IPS-18a (cell line): ENCODE measurements around the gene RELL1.

Experiments used
- H3K27ac ChIP-seq: one replicate; pipeline ENCODE4 v1.5.1; 2013; ENCODE audit warnings: low read length
- H3K27me3 ChIP-seq: one replicate; pipeline ENCODE4 v1.6.1; 2013; ENCODE audit warnings: mild to moderate bottlenecking, low read length; ENCODE audit not compliant: control insufficient read depth, insufficient read depth
- H3K36me3 ChIP-seq: one replicate; pipeline ENCODE4 v1.6.1; 2013; ENCODE audit warnings: low read depth, low read length; ENCODE audit not compliant: control insufficient read depth
- H3K4me1 ChIP-seq: one replicate; pipeline ENCODE4 v1.6.1; 2013; ENCODE audit warnings: low read depth, low read length; ENCODE audit not compliant: control insufficient read depth
- H3K4me3 ChIP-seq: one replicate; pipeline ENCODE4 v1.5.1; 2013; ENCODE audit warnings: low read length
- H3K9ac ChIP-seq: one replicate; pipeline ENCODE4 v1.6.1; 2013; ENCODE audit warnings: mild to moderate bottlenecking, low read length, moderate library complexity
- H3K9me3 ChIP-seq: one replicate; pipeline ENCODE4 v1.6.1; 2013; ENCODE audit warnings: low read depth, low read length; ENCODE audit not compliant: control insufficient read depth

The RELL1 gene

GRCh38 chr4:37605843-37606565 is 80.2 kb downstream of the RELL1 start:
- Histone ChIP-seq H3K9ac (no peak overlapping the region), H3K4me3 (no peak overlapping the region), H3K36me3 (no peaks in the 10 kb centered on the region), H3K4me1 (no peaks in the 10 kb centered on the region), H3K27ac (no peak overlapping the region), H3K27me3 (no peaks in the 10 kb centered on the region), H3K9me3 (no peaks in the 10 kb centered on the region)

- Histone ChIP-seq H3K36me3 (no peaks in the 10 kb centered on the region), H3K9me3 (no peaks in the 10 kb centered on the region), H3K4me3 (no peak overlapping the region), H3K9ac (no peak overlapping the region), H3K4me1 (no peaks in the 10 kb centered on the region), H3K27me3 (no peaks in the 10 kb centered on the region), H3K27ac (no peak overlapping the region)
These were observed 81.7 kb downstream of the RELL1 start for GRCh38 chr4:37604461-37604860.

GRCh38 chr4:37603711-37604110 is 82.5 kb downstream of the RELL1 start:
- Histone ChIP-seq H3K27ac (no peak overlapping the region), H3K36me3 (no peaks in the 10 kb centered on the region), H3K27me3 (no peaks in the 10 kb centered on the region), H3K4me1 (peaks cover 4% of the 10 kb centered on the region), H3K4me3 (no peak overlapping the region), H3K9me3 (no peaks in the 10 kb centered on the region), H3K9ac (no peak overlapping the region)

- Histone ChIP-seq H3K4me1 (peaks cover 4% of the 10 kb centered on the region), H3K36me3 (no peaks in the 10 kb centered on the region)
These were observed 83.1 kb downstream of the RELL1 start for GRCh38 chr4:37603070-37603468.

DNA sequence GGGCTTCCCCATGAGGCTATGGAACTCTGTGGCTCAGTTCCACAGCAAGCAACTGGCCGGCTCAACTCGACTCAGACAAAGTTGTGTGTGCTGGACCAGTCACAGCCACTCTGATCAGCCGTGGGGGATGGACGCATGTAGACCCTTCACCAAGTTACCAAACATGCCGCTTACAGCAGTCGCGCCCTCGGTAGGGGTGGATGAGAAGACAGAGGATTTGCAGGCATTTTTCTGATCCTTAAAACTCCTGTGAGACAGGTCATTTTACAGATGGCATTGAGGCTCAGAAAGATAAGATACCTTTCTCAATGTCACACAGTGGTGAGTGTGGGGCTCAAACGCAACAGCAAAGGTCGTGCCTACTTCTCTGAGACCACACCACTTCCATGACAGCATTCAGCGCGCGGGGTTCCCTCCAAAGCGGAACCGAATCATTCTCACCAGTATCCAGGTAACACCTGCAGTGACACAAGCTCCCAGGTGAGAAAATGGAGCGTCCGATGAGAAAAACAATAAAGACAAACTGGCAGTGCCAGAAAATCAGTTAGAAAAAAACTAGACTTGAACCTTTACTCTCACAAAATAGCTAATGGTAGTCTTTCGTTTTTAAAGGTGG is 83.6 kb downstream of the RELL1 start:
- H3K36me3 ChIP-seq: no peaks in the 10 kb centered on the region
- H3K27me3 ChIP-seq: no peaks in the 10 kb centered on the region
- H3K9ac ChIP-seq: no peak overlapping the region
- no peak overlapping the region for H3K27ac ChIP-seq
- H3K4me3 ChIP-seq: no peak overlapping the region
- peaks cover 4% of the 10 kb centered on the region for H3K4me1 ChIP-seq
- no peaks in the 10 kb centered on the region for H3K9me3 ChIP-seq

More at GRCh38 chr4:37603070-37603468, 83.1 kb downstream of the RELL1 start:
- H3K4me3 ChIP-seq: no peak overlapping the region
- no peaks in the 10 kb centered on the region for H3K27me3 ChIP-seq
- H3K9ac ChIP-seq: no peak overlapping the region
- no peak overlapping the region for H3K27ac ChIP-seq
- no peaks in the 10 kb centered on the region for H3K9me3 ChIP-seq

DNA sequence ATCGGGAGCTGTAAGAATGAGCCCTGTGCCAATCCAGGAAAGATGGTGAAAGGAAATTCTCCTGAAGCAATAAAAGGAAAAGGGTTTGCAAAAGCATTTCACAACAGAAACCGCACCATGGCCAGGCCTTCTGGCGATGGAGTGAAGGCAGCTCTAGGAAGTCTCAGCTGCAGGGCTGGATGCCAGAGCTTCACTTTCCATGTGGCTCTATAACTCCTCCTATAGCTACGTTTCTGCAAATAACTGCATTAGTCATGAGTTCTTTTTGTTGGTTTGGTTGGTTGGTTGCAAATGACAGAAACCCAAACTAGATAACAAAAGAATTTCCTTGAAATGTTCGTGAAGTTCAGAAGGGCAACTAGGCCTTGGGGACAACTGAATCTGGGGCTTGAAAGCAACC is 84.6 kb downstream of the RELL1 start:
- Histone ChIP-seq H3K4me1 (peaks cover 4% of the 10 kb centered on the region), H3K9me3 (no peaks in the 10 kb centered on the region), H3K27me3 (no peaks in the 10 kb centered on the region), H3K9ac (no peak overlapping the region), H3K27ac (no peak overlapping the region), H3K36me3 (no peaks in the 10 kb centered on the region), H3K4me3 (no peak overlapping the region)

DNA sequence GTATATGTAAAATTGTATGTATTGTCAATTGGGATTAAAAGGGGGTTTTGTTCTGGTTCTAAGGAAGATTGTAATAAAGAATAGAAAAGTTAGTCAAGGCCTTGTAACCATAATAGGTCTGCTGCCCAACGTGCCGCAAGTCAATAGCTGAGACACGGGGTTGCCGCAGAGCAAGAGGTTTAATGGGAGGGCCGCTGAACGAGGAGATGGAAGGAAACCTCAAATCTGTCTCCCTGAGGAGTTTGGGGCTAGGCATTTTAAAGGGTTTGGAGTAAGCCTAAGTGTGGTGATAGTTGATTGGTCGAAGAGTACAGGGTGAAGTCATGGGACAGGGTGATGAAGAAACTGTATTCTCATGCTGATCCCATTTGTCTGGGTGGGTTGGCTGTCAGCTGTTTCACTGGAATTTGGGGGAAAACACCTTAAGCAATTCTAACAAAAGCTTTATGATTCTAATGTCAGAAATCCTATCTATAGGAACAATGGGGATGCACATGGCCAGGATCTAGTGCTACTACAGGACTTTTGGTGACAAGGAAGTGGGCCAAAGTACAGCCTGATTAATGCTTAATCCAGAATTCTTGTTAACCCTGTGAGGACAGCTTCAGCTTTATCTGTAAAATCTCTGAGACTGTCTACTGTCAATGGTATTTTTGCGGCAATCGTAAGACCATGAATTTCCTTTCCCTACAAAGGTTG is 86.9 kb downstream of the RELL1 start:
- Histone ChIP-seq H3K4me1 (peaks cover 4% of the 10 kb centered on the region), H3K9me3 (no peaks in the 10 kb centered on the region), H3K9ac (no peak overlapping the region), H3K27ac (no peak overlapping the region), H3K36me3 (no peaks in the 10 kb centered on the region), H3K4me3 (no peak overlapping the region), H3K27me3 (no peaks in the 10 kb centered on the region)

DNA sequence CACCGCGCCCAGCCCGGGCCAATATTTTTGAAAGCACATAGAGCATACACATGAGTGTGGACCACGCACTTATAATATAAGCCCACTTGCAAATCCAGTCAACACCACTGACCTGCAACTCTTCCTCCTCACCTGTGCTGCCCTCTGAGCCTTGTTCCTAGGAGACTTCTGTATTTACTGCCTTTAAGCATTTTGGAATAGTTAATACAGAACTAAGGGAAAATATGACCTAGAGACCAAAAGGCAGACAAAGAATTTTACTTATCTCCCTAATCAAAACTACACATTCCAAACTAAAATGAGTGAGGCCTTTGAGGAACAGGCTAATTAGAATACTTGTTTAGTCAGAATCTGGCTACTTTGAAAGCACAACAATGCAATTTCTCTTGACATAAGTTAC is 89.1 kb downstream of the RELL1 start:
- H3K27me3 ChIP-seq: no peaks in the 10 kb centered on the region
- H3K36me3 ChIP-seq: no peaks in the 10 kb centered on the region
- no peak overlapping the region for H3K4me3 ChIP-seq
- H3K9ac ChIP-seq: no peak overlapping the region
- H3K27ac ChIP-seq: no peak overlapping the region
- H3K4me1 ChIP-seq: peaks cover 4% of the 10 kb centered on the region
- no peaks in the 10 kb centered on the region for H3K9me3 ChIP-seq

GRCh38 chr4:37595875-37596680 is 90.1 kb downstream of the RELL1 start:
- Histone ChIP-seq H3K4me3 (no peak overlapping the region), H3K4me1 (peaks cover 6% of the 10 kb centered on the region), H3K9ac (no peak overlapping the region), H3K9me3 (no peaks in the 10 kb centered on the region), H3K27me3 (no peaks in the 10 kb centered on the region), H3K27ac (no peak overlapping the region), H3K36me3 (no peaks in the 10 kb centered on the region)

DNA sequence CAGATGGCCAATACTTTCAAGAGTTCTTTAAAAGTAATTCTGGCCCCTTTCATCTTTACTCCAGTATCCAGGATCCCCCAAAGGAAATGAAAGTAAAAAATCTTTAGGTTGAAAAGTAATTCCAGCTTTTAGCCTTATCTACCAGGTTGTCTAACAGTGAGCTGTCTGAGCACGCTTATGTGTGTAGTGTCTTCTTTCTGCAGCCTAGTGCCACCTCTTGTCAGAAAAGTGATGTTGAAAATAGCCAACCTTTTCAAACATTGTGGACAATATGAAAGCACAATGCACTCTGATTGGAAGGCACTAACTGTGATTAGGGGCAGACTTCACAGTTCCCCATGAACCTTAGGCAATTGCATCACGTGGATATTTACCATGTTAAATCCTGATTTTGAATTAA is 92.1 kb downstream of the RELL1 start:
- no peak overlapping the region for H3K27ac ChIP-seq
- no peak overlapping the region for H3K9ac ChIP-seq

GRCh38 chr4:37591349-37591748 is 94.8 kb downstream of the RELL1 start:
- Histone ChIP-seq H3K9ac (no peak overlapping the region), H3K4me3 (no peak overlapping the region), H3K4me1 (peaks cover 8% of the 10 kb centered on the region), H3K9me3 (no peaks in the 10 kb centered on the region), H3K36me3 (no peaks in the 10 kb centered on the region), H3K27me3 (no peaks in the 10 kb centered on the region), H3K27ac (no peak overlapping the region)

More for the DNA sequence above, 92.1 kb downstream of the RELL1 start:
- peaks cover 9% of the 10 kb centered on the region for H3K4me1 ChIP-seq
- no peaks in the 10 kb centered on the region for H3K36me3 ChIP-seq
- no peaks in the 10 kb centered on the region for H3K27me3 ChIP-seq
- no peaks in the 10 kb centered on the region for H3K9me3 ChIP-seq
- no peak overlapping the region for H3K4me3 ChIP-seq
